Measurements from ENCODE around the gene MSANTD2.

Gene MSANTD2

DNA sequence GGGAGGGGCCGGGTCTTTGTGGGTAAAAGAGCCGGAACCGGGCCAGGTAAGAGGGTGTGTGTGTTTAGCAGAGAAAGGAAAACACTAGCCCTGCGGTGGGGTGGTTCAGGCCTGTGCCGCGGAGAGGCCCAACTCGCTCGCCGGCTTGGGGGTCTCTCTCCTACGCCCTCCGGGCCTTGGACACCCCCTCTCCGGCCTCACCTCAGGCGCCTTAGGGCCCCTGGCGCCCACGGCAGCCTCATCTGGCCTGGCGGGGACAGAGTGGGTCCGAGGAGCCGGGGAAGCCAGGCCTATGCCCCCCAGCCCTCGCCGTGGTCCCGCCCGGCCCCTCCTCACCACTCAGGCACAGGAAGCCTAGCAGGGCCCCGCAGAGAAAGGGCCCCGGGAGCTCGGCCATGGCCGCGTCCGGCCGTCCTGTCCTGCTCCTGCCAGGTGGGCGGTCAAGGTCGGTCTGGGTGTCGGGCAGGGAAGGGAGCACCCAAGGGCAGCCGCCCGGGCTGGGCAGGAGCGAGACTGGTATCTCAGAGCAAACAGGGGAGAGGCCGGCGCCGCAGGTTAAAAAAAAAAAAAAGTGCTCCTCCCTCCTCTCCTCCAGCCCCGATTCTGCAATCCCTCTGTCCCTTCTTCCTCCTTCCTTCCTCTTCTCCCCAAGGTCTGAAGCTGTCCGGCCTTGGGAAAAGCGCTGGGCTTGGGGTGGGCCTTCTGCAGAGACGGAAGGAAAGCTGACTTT lies 48.3 kb downstream of the MSANTD2 start, which contains the start of gene VSIG2:
Gene VSIG2, minus strand, starts transcription at position 515 of the 730 bp plus-strand sequence. Its CDS starts 118 bp downstream, at position 397.
- DNase-seq, result no peak

DNA sequence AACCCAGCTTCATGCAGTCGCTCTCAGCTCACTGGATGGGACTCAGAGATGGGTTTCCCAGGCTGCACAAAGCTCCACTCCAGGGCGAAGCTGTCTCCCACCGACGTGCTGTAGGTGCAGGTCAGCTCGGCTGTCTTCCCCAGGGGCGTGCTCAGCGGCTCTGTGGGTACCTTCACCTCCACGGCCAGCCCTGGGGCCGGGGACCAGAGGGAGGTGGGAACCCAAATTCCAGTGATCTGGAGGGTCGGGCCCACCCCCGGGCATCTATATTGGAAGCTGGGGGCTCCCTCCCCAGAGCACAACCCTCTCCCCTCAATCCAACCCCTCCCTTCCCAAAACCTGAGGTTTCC lies 48.8 kb downstream of the MSANTD2 start:
- no peak for DNase-seq

- DNase-seq, result no peak
Observed at GRCh38 chr11:124749912-124750311, 50.3 kb downstream of the MSANTD2 start.

- DNase-seq, result no peak
Observed at GRCh38 chr11:124748481-124749343, 51.5 kb downstream of the MSANTD2 start.

GRCh38 chr11:124748100-124748418 lies 52.1 kb downstream of the MSANTD2 start:
- no peak for DNase-seq

- no peak for DNase-seq
Observed at GRCh38 chr11:124747406-124748099, 52.7 kb downstream of the MSANTD2 start.

GRCh38 chr11:124746621-124747243 lies 53.5 kb downstream of the MSANTD2 start:
- DNase-seq, result peak; percentile 95

GRCh38 chr11:124745835-124746620 lies 54.2 kb downstream of the MSANTD2 start:
- DNase-seq, result peak; percentile 59

DNA sequence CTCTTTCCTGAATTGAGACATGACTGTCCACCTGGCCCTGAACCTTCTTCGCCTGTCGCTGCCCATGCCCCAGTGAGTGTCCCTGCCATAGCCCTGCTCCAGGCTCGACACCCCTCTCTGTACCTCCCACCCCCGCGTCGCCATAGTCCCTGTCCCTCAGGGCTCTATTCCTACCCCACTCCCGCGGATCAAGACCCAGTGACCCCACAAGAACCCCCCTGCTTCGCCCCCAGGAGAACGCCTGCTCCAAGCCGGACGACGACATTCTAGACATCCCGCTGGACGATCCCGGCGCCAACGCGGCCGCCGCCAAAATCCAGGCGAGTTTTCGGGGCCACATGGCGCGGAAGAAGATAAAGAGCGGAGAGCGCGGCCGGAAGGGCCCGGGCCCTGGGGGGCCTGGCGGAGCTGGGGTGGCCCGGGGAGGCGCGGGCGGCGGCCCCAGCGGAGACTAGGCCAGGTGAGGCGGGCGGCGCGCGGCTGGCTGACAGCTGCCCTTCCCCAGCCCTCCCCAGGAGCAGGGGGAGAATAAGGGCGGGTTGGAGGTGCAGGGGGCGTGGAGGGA lies 54.9 kb downstream of the MSANTD2 start:
- no peak for DNase-seq

GRCh38 chr11:124743050-124743449 lies 57.2 kb downstream of the MSANTD2 start:
- DNase-seq, result no peak

- DNase-seq, result no peak
Observed at GRCh38 chr11:124742555-124742954, 57.7 kb downstream of the MSANTD2 start.

DNA sequence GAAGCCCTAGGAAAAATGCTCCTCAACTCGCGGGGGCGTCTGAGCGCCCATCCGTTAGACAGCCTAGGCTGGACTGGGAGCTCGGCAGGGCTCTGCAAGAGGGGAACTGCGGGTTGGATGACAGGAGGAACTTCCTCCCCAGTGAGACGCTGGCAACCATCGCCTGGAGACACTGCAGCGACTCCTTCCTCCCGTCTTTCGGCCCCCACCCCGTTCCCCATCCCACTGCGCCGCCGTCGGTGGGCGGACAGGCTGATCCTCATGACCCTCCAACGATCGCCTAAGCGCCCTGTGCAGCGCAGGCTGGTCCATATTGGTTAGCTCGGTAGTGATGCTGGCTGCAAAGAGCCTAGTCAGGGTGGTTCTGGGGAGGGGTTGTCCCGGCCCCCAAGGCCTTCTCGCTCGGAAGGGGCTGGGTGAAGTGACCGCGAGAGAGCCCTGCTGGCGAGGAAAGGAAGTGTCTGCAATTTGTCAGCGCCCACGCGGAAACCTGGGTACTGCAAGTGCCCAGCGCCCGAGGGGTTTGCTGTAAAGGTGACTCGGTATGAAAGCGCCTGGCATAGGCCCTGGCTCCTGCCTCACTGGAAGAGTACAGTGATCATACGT lies 59.8 kb downstream of the MSANTD2 start:
- DNase-seq, result peak; percentile 85

DNA sequence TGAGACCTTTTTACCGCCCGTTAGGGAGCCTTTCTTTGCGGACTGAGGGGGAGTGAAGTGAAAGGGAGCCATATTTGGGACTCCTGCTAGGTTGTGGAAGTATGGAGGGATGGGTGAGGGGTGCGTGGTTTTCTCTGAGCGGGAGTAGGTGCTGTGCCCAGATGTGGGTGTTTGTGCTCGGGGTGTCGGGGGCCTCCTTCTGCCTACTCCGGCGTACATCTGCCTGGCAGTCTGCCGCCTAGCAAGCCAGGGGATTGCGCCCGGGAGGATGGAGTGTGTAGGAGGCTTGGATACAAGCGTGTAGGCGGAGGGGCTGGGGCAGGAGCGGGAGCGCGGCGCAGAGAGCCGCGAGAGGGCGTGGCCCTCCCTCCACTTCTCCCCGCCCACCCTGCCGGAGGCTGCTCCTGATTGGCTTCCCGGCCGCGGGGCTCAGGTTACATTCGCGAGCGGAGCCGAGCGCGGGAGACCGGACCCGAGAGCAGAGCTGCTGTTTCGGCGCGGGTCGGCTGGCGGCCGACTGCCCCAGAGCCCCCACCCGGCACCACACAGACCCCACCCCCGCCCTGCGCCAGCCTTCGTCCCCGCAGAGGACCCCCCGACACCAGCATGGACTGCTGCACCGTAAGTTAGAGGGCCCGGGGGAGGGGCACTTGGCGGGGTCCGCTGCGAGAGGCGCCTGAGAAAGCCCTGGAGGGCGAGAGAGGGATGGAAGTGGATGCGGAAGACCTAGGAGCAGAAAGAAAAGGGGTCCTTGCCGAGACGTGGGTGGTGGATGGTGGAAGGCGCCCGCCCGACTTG lies 60.5 kb downstream of the MSANTD2 start, which contains the start of gene NRGN:
Gene NRGN, plus strand, starts transcription at position 464 of the 798 bp plus-strand sequence. Its CDS starts 143 bp downstream, at position 607.
- peak; percentile 98 for DNase-seq

- no peak for DNase-seq
Observed at GRCh38 chr11:124738713-124739478, 61.3 kb downstream of the MSANTD2 start.

- DNase-seq, result no peak
Observed at GRCh38 chr11:124737638-124738305, 62.4 kb downstream of the MSANTD2 start.

DNA sequence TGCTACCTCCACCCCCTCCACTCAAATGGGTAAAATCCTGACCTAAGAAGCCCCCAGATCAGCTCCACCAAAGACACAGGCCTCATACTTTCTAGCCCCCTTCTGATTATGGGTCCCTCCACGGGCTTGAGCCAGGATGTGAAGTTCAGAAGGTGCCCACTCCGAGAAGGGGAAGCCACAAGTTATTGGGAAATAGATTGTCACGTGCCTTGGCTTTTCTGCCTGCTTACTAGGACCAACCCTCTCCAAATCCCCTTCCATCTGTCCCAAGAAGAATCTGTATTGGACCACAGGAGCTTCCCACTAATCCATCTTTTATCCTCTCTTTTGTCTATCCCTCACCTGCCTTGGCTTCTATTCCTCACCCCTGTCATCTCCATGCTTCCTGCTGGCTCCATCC lies 63.5 kb downstream of the MSANTD2 start:
- DNase-seq, result no peak

GRCh38 chr11:124732230-124732629 lies 68.0 kb downstream of the MSANTD2 start:
- DNase-seq, result no peak

DNA sequence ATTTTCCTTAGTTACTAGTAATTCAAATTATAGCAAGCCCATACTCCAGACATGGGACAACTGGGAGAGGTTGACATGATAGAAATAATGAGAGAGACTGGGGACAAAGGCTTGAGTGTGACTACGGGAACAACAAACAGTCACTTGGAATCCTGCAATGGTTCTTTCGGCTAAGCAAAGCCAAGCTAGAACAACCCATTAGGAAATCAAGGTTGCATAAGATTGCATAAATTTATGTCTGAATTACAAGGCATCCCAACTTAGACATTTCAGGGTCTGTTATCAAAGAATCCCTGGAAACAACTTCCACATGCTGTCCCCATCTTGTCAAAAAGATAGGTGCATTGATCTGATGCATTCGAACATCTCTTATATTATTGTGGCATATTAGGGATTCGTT lies 70.6 kb downstream of the MSANTD2 start:
- DNase-seq, result no peak

- no peak for DNase-seq
Observed at GRCh38 chr11:124728134-124728533, 72.1 kb downstream of the MSANTD2 start.

Measured in NCI-H526 treated with DMSO at 0.1 percent for 48 hours (cell line).